GM12864 (cell line): ENCODE data around the gene KANSL1L.

ENCODE experiments used
- DNase-seq: peaks from one replicate; pipeline ENCODE4 v3.0.0-alpha.2; 2011; ENCODE audit warnings: low read depth
- H3K4me3 ChIP-seq: 2 replicates; pipeline ENCODE4 v1.5.1; 2011; ENCODE audit warnings: mild to moderate bottlenecking, low read depth, low read length, control low read depth
- TF ChIP-seq, protein P1 (sequence below): IDR thresholded peaks from 2 replicates; pipeline ENCODE4 v1.5.1; 2011; ENCODE audit warnings: low read depth, mild to moderate bottlenecking, moderate library complexity, low read length, control low read depth, inconsistent platforms; ENCODE audit errors: missing control alignments

Gene KANSL1L

DNA sequence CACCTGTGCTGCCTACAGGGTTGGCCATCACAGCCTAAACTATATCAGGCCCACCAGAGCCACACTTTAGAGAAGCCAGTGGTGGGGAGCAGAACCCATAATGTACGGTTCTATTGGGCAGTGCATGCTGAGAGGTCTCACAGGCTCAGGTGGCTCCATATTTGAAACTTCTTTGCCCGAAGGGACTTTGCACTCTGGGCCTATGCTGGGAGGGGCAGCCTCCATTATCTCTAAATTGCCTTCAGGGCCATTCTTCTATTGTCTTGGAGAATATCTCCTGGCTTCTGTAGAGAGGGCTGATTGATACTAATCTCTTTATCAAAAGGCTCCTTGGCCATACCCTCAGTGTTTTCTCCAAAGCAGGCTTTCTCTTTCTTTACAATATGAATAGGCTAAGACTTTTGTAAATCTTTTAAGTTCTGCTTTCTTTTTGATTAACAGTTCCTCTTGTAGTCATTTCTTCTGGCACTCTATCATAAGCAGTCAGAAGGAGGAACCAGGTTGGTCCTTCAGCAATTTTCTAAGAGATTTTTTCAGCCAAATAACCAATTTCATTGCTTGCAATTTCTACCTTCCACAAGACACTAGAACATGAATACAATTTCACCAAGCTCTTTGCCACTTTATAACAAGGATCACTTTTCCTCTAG is 124.2 kb downstream of the KANSL1L start:
- TF ChIP-seq, protein P1, sequence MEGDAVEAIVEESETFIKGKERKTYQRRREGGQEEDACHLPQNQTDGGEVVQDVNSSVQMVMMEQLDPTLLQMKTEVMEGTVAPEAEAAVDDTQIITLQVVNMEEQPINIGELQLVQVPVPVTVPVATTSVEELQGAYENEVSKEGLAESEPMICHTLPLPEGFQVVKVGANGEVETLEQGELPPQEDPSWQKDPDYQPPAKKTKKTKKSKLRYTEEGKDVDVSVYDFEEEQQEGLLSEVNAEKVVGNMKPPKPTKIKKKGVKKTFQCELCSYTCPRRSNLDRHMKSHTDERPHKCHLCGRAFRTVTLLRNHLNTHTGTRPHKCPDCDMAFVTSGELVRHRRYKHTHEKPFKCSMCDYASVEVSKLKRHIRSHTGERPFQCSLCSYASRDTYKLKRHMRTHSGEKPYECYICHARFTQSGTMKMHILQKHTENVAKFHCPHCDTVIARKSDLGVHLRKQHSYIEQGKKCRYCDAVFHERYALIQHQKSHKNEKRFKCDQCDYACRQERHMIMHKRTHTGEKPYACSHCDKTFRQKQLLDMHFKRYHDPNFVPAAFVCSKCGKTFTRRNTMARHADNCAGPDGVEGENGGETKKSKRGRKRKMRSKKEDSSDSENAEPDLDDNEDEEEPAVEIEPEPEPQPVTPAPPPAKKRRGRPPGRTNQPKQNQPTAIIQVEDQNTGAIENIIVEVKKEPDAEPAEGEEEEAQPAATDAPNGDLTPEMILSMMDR: no peak
- H3K4me3 ChIP-seq: no peak overlapping the region
- DNase-seq: no peak

DNA sequence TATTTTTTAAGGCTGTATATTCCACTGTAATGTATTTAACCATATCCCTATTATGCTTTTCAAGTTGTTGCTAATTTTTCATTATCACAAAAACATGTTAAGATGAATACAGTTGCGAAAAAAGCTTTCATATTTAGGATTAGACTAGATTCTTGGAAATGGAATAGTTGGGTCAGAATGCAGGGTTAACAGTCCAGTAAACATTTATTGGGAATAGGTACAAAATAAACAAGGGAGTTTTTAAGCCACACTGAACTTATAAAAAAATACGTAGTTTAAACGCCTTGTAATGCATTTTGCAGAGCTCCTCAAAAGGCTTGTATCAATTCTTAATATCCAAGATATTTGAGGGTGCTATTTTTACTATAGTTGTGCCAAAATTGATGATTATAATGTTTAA is 133.1 kb downstream of the KANSL1L start:
- DNase-seq: no peak
- TF ChIP-seq, protein P1: no peak

DNA sequence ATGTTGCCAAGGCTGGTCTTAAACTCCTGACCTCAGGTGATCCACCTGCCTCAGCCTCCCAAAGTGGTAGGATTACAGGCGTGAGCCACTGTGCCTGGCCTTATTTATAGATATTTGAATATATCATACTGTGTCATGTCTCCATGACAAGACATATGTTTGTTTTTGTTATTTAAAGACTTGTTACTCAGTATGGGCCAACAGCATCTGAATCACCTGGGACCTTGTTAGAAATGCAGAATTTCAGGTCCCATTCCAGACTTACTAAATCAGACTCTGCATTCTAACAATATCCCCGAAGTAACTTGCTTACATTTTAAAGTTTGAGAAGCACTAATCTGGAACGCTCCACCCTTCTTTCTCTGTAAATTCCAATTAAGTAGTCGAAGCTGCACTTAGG is 135.5 kb downstream of the KANSL1L start:
- no peak for DNase-seq
- TF ChIP-seq, protein P1: no peak
- no peak overlapping the region for H3K4me3 ChIP-seq

More for the DNA sequence above, 133.1 kb downstream of the KANSL1L start:
- H3K4me3 ChIP-seq: no peak overlapping the region

DNA sequence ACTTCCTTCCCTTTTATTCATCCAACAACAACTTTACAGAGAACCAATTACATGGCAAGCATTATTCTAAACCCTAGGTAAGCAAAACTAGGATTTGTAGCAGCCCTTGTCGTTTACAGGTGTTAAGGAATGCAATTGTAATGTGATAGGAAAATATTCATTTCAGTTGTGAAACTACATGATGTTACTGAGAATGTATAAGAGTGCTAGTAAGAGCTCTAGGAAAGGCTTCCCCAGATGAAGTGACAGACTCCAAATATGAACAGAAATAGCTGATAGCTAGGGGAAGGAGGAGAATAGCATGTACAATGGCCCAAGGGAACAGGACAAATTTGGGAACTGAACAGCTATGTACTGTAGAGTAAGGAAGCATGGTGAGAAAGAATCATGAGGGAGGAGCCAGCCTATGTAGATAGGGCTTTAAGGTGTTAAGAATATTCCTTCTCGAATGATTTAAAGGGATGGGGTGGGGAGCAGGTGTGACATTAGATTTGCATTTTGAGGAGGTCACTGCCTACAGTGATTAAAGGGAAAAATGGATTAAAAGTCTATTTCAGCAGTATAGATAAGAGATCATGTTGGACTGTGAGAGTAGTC is 137.0 kb downstream of the KANSL1L start:
- DNase-seq: no peak
- TF ChIP-seq, protein P1: no peak
- H3K4me3 ChIP-seq: no peak overlapping the region

DNA sequence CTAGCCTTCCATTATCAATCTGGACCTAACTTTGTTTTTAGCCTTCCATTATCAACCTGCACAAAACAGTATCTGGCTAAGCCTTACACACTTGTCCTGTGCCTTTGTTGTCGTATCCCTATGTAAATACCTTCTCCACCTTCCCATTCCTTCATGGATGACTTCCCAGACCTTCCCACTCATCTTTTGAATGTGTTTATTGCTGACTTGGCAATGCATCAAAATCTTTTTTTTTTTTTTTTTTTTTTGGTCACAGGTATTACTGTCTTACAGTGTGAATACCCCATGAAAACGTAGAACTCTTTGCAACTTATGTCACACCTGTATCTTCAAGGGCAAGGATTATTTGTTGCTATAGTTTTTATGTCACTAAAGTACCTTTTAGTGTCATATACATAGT is 143.0 kb downstream of the KANSL1L start:
- TF ChIP-seq, protein P1: no peak
- H3K4me3 ChIP-seq: no peak overlapping the region
- DNase-seq: no peak

DNA sequence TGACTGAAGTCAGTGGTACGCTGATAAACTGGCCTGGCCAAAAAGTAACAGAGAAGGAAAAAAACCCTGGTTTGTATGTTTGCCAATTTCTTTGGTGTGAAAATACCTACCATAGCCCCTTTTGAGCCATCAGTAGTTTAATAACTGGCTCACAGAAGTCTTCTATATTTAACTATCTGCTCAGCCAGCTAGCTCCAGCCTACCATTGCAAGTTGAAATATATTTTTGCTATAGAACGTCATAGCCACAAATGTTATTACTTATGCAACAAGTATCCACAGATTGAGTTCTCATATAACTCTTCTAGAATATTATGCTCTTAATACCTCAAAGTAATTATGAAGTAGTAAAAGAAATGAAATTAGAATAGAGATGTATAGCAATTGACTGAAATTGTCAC is 143.6 kb downstream of the KANSL1L start:
- TF ChIP-seq, protein P1: no peak
- H3K4me3 ChIP-seq: no peak overlapping the region
- DNase-seq: no peak

DNA sequence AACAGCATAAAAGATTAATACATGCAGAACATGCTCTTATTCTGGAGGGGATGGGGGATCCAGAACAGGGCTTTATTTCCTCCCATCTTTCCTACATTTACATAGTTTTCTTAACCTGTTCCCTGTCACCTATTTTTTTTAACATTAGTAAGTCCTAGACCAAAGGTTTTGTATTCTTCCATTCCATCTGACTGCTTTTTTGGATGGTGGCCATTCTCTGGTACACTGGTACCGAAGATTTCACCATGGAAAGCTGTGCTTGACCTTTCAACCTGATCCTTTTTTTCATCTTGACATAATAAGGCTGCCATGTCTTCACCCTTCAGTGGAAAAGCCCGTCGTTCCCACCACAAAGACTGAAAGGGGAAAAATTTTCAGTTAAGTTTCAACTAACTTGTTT is 148.4 kb downstream of the KANSL1L start:
- TF ChIP-seq, protein P1: no peak
- H3K4me3 ChIP-seq: no peak overlapping the region
- DNase-seq: no peak
